BLaER1 treated with 17β-estradiol and CSF1 and Interleukin-3, amounts not matched to agents 10 nM and 100 nM (cell line): ENCODE data around the gene GLIS2.
A peak's percentile ranks its signal among the peaks of the same experiment; 100 is the strongest.

Experiments
- H3K27ac ChIP-seq, 11 experiments: shearing (Covaris generic); formaldehyde crosslinking; 2 replicates each; pipeline ENCODE4 v1.8.1; 2022
- H3K27me3 ChIP-seq, 11 experiments: shearing (Covaris generic); formaldehyde crosslinking; 2 replicates each; pipeline ENCODE4 v1.8.1; 2022
- H3K36me3 ChIP-seq, 11 experiments: shearing (Covaris generic); formaldehyde crosslinking; 2 replicates each; pipeline ENCODE4 v1.8.1; 2022
- H3K4me1 ChIP-seq, 10 experiments: shearing (Covaris generic); formaldehyde crosslinking; 2 replicates each; pipeline ENCODE4 v1.8.1; 2022
- H3K4me2 ChIP-seq, 11 experiments: shearing (Covaris generic); formaldehyde crosslinking; 2 replicates each; pipeline ENCODE4 v1.8.1; 2022
- H3K4me3 ChIP-seq, 10 experiments: shearing (Covaris generic); formaldehyde crosslinking; 2 replicates each; pipeline ENCODE4 v1.8.1; 2022
- H3K9ac ChIP-seq, 11 experiments: shearing (Covaris generic); formaldehyde crosslinking; 2 replicates each; pipeline ENCODE4 v1.8.1; 2022
- H3K9me3 ChIP-seq, 11 experiments: shearing (Covaris generic); formaldehyde crosslinking; replicated peaks in 1 of 11; 2 replicates each; pipeline ENCODE4 v1.8.1; 2022
- H4K20me1 ChIP-seq, 11 experiments: shearing (Covaris generic); formaldehyde crosslinking; 2 replicates each; pipeline ENCODE4 v1.8.1; 2022
- Cebpa-rat ChIP-seq, 11 experiments: shearing (Covaris generic); IDR thresholded peaks; 2 replicates each; pipeline ENCODE4 v1.8.1; 2022

Gene GLIS2

DNA sequence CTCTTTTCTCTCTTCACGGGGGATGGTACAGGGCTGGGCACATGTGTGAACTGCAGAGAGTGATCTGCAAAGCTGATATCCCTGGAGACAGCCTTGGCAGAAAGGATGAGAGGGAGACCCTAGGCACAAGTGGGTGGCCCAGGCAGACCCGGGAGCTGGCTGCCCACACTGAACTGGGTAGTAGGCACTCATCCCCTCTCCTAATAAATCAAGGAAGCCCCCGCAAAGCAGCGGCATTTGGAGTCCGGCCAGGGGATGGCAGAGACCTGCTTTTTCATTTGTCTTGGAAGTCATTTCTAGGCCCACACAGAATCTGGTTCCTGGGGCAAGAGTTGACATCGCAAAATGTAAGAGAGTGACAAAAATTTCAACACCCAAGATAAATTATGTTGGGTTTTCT lies 40.0 kb upstream of the GLIS2 start:
- Histone ChIP-seq H3K9me3 (peaks cover 0 to 5% (median 3%) of the 10 kb centered on the region in 11 experiments; a peak in 12 of 22 replicates), H3K9ac (peak overlapping the region in 3 of 11 experiments; percentile 18 to 33 (median 22); a peak in 1 of 22 replicates), H3K4me1 (peaks cover 11 to 34% (median 29%) of the 10 kb centered on the region in 10 experiments), H3K27me3 (no peaks in the 10 kb centered on the region), H3K4me3 (no peak overlapping the region), H4K20me1 (no peaks in the 10 kb centered on the region), H3K36me3 (peaks cover 0 to 5% (median 2%) of the 10 kb centered on the region in 11 experiments; a peak in 8 of 22 replicates), H3K4me2 (peak overlapping the region in 5 of 11 experiments; percentile 18 to 98 (median 87); a peak in 7 of 22 replicates), H3K27ac (no peak overlapping the region)
- TF ChIP-seq Cebpa-rat (IDR thresholded peaks at IDR 0.05), result no peak

DNA sequence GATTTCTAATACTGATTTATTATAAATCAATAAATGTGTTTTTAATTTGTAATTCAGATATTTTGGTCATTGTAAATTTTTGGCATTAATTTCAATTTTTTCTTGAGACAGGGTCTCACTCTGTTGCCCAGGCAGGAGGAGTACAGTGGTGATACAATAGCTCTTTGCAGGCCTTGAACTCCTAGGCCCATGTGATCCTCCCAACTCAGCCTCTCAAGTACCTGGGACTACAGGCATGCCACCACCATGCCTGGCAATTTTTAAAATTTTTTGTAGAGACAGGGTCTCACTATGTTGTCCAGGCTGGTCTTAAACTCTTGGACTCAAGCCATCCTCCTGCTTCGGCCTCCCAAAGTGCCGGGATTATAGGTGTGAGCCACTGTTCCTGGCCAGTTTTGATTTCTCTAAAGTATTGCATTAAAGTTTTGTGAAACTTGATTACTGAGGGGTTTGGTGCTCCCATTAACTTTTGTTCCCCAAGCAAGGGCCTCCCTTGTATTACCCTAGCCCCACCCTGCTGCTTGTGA lies 37.8 kb upstream of the GLIS2 start:
- peaks cover 17 to 37% (median 32%) of the 10 kb centered on the region in 10 experiments for H3K4me1 ChIP-seq
- peaks cover 0 to 14% (median 4%) of the 10 kb centered on the region in 11 experiments; a peak in 8 of 22 replicates for H3K36me3 ChIP-seq
- H3K4me3 ChIP-seq, result no peak overlapping the region
- H3K9ac ChIP-seq, result no peak overlapping the region
- no peak overlapping the region for H3K4me2 ChIP-seq
- TF ChIP-seq Cebpa-rat (IDR thresholded peaks at IDR 0.05), result no peak
- peaks cover 0 to 13% (median 8%) of the 10 kb centered on the region in 11 experiments; a peak in 13 of 22 replicates for H3K9me3 ChIP-seq
- H4K20me1 ChIP-seq, result no peaks in the 10 kb centered on the region
- no peaks in the 10 kb centered on the region for H3K27me3 ChIP-seq
- no peak overlapping the region for H3K27ac ChIP-seq

DNA sequence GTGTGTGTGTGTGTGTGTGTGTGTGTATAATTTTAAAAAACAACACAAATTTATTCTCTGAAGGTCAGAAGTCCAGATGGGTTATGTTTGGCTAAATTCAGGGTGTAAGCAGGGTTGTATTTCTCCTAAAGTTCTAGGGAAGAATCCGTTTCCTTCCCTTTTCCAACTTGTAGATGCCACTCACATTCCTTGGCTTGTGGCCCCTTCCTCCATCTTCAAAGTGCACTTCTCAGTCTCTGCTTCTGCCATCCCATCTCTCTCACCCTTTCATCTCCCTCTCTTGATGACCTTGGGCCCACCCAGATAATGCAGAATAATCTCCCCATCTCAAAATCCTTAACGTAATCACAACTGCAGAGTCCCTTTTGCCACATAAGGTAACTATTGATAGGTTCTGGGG lies 35.2 kb upstream of the GLIS2 start:
- peaks cover 20 to 27% (median 24%) of the 10 kb centered on the region in 10 experiments for H3K4me1 ChIP-seq
- H3K9me3 ChIP-seq, result peaks cover 0 to 13% (median 8%) of the 10 kb centered on the region in 11 experiments; a peak in 13 of 22 replicates
- peaks cover 0 to 5% (median 0%) of the 10 kb centered on the region in 11 experiments; a peak in 1 of 22 replicates for H4K20me1 ChIP-seq
- no peak overlapping the region for H3K4me2 ChIP-seq
- H3K27ac ChIP-seq, result no peak overlapping the region
- H3K36me3 ChIP-seq, result peaks cover 0 to 18% (median 4%) of the 10 kb centered on the region in 11 experiments; a peak in 9 of 22 replicates
- no peak overlapping the region for H3K9ac ChIP-seq
- no peak overlapping the region for H3K4me3 ChIP-seq
- no peak for TF ChIP-seq Cebpa-rat (IDR thresholded peaks at IDR 0.05)
- H3K27me3 ChIP-seq, result no peaks in the 10 kb centered on the region

DNA sequence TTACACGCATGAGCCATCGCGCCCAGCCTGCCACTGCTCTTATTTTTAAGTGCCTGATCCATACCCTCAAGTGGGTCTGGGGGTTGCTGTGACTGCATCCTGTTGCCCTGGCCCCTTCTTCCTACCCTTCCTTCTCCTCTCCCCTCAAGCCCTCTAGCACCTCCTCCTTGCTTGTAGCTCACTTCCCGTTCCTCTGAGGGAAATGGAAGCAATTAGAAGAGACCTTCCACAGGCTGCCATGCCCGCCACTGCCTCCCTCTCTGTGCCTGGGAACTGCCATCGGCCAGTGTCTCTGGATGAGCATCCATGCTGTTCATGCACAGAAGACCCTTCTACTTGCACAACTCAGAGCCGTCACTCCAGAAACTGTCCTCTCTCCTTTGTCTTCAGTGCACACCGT lies 32.4 kb upstream of the GLIS2 start:
- Histone ChIP-seq H3K4me1 (peaks cover 23 to 31% (median 27%) of the 10 kb centered on the region in 10 experiments), H3K4me2 (peak overlapping the region in 10 of 11 experiments; percentile 29 to 54 (median 38); a peak in 18 of 22 replicates)

DNA sequence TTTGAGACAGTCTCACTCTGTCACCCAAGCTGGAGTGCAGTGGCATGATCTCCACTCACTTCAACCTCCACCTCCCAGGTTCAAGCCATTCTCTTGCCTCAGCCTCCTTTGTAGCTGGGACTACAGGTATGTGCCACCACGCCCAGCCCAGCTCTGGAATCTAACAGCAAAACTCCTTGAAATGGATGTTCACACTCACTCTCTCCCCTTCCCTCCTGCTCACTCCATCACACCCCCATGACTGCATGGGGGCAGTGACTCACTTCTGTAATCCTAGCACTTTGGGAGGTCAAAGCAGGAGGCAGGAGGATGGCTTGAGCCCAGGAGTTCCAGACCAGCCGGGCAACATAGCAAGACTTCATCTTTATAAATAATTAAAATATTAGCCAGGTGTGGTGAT lies 31.9 kb upstream of the GLIS2 start:
- H4K20me1 ChIP-seq, result peaks cover 0 to 14% (median 0%) of the 10 kb centered on the region in 11 experiments; a peak in 2 of 22 replicates
- H3K36me3 ChIP-seq, result peaks cover 0 to 18% (median 4%) of the 10 kb centered on the region in 11 experiments; a peak in 9 of 22 replicates
- no peaks in the 10 kb centered on the region for H3K27me3 ChIP-seq
- TF ChIP-seq Cebpa-rat (IDR thresholded peaks at IDR 0.05), result no peak
- H3K4me2 ChIP-seq, result peak overlapping the region in 9 of 11 experiments; percentile 29 to 54 (median 38); a peak in 15 of 22 replicates
- H3K4me1 ChIP-seq, result peaks cover 28 to 36% (median 32%) of the 10 kb centered on the region in 10 experiments
- no peak overlapping the region for H3K27ac ChIP-seq
- no peak overlapping the region for H3K4me3 ChIP-seq
- H3K9ac ChIP-seq, result no peak overlapping the region
- H3K9me3 ChIP-seq, result peaks cover 0 to 13% (median 8%) of the 10 kb centered on the region in 11 experiments; a peak in 13 of 22 replicates

More for the DNA sequence above, 32.4 kb upstream of the GLIS2 start:
- H3K27ac ChIP-seq, result 0 out of 22 replicates have a peak overlapping the region, but pooled peaks of 1 of the 11 experiments have one; percentile 17
- H4K20me1 ChIP-seq, result peaks cover 0 to 13% (median 0%) of the 10 kb centered on the region in 11 experiments; a peak in 2 of 22 replicates
- H3K36me3 ChIP-seq, result peaks cover 0 to 18% (median 4%) of the 10 kb centered on the region in 11 experiments; a peak in 9 of 22 replicates
- TF ChIP-seq Cebpa-rat (IDR thresholded peaks at IDR 0.05), result no peak
- H3K27me3 ChIP-seq, result no peaks in the 10 kb centered on the region
- H3K9me3 ChIP-seq, result peaks cover 0 to 13% (median 8%) of the 10 kb centered on the region in 11 experiments; a peak in 13 of 22 replicates
- no peak overlapping the region for H3K4me3 ChIP-seq
- no peak overlapping the region for H3K9ac ChIP-seq

DNA sequence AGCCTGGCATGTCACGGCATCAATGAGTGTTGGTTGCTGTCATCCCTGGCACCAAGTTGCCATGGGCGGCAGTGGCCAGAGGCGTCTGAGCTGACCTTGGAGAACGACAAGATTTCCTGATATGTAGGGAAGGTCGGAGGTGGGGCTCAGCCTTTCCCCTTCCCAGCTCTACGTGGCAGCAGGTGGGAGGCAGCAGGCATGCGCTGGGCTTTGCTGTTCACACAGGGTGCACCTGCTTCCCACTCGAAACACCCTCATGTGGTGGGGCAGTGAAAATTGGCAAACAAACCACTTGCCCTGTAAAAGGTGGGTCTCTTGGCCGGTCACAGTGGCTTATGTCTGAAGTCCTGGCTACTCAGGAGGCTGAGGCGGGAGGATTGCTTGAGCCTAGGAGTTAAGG lies 30.7 kb upstream of the GLIS2 start:
- no peaks in the 10 kb centered on the region for H3K27me3 ChIP-seq
- no peak overlapping the region for H3K4me2 ChIP-seq
- no peak for TF ChIP-seq Cebpa-rat (IDR thresholded peaks at IDR 0.05)

DNA sequence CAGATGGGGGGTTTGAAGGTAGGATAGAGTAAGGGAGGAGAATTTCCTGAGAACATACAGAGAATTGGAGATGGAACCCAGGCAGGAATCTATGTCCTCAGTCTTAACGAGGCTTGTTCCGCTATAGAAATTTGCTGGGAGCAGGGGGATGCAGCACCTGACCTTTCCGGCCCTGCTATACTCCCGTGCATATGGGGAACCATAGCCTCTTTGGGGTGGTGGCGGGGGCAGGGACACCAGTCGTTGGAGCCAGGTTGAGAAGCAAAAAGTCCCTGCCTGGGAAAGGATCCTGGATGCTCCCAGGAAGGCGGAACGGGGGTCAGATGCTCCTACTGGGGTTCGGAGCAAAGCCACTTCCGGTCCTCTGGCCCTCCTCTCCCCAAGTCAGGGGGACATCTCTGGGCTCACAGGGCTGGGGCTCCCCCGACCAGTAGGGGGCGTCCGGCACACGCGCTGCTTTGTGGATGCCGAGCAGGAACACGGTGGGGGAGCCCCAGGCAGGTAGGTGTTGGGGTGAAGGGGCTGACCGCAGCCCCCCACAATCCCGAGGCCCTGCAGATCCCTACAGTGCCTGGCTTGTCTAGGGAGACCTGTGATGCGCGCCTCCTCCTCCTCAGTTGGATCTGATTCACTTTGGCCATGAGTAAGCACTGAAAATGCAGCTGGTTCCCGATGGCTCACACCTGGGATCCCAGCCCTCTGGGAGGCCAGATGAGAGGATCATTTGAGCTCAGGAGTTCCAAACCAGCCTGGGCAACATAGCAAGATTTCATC lies 27.5 kb upstream of the GLIS2 start:
- peaks cover 41 to 63% (median 55%) of the 10 kb centered on the region in 10 experiments for H3K4me1 ChIP-seq
- peak overlapping the region; percentile 9 to 84 (median 33); a peak in 21 of 22 replicates for H3K4me2 ChIP-seq
- no peak overlapping the region for H3K4me3 ChIP-seq
- no peaks in the 10 kb centered on the region for H3K9me3 ChIP-seq
- peak overlapping the region in 3 of 11 experiments; percentile 3 to 10 (median 6); a peak in 5 of 22 replicates for H3K9ac ChIP-seq
- H3K36me3 ChIP-seq, result peaks cover 0 to 7% (median 0%) of the 10 kb centered on the region in 11 experiments; a peak in 2 of 22 replicates
- no peak for TF ChIP-seq Cebpa-rat (IDR thresholded peaks at IDR 0.05)
- no peaks in the 10 kb centered on the region for H3K27me3 ChIP-seq
- H3K27ac ChIP-seq, result peak overlapping the region in 5 of 11 experiments; percentile 8 to 76 (median 43); a peak in 4 of 22 replicates
- peaks cover 0 to 40% (median 0%) of the 10 kb centered on the region in 11 experiments; a peak in 5 of 22 replicates for H4K20me1 ChIP-seq

More for the DNA sequence above, 30.7 kb upstream of the GLIS2 start:
- Histone ChIP-seq H3K9ac (no peak overlapping the region), H3K27ac (no peak overlapping the region), H3K4me3 (no peak overlapping the region), H3K4me1 (peaks cover 39 to 48% (median 44%) of the 10 kb centered on the region in 10 experiments), H4K20me1 (peaks cover 0 to 19% (median 0%) of the 10 kb centered on the region in 11 experiments; a peak in 4 of 22 replicates), H3K36me3 (peaks cover 0 to 18% (median 4%) of the 10 kb centered on the region in 11 experiments; a peak in 9 of 22 replicates), H3K9me3 (peaks cover 0 to 13% (median 8%) of the 10 kb centered on the region in 11 experiments; a peak in 13 of 22 replicates)

DNA sequence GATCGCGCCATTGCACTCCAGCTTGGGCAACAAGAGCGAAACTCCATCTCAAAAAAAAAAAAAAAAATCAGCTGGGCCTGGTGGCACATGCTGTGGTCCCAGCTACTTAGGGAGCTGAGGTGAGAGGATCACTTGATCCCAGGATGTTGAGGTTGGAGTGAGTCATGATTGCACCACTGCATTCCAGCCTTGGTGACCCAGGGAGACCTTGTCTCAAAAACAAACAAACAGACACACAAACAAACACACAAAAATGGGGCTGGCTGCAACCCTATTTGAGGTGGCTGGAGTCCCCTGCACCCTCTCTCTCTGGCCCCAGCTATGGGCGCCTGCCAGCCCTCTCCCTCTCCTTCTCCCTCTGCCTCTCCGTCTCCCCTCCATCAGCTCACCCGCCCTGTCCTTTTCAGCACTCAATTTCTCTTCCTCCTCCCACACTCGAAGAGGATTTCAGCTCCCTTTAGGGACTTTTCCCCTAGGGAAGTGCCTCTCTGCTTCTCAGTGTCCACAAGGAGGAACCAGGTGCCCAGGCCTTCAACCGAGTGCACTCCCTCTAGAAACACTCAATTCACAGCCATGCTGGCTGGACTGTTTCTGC lies 25.5 kb upstream of the GLIS2 start:
- Histone ChIP-seq H3K4me2 (peak overlapping the region; percentile 40 to 85 (median 64)), H3K4me3 (no peak overlapping the region), H3K36me3 (peaks cover 0 to 1% (median 0%) of the 10 kb centered on the region in 11 experiments; a peak in 1 of 22 replicates), H3K27ac (peak overlapping the region in 10 of 11 experiments; percentile 30 to 76 (median 58); a peak in 20 of 22 replicates), H3K9ac (peak overlapping the region in 10 of 11 experiments; percentile 3 to 62 (median 54); a peak in 16 of 22 replicates), H4K20me1 (peaks cover 0 to 60% (median 10%) of the 10 kb centered on the region in 11 experiments; a peak in 10 of 22 replicates), H3K9me3 (no peaks in the 10 kb centered on the region), H3K27me3 (no peaks in the 10 kb centered on the region), H3K4me1 (peaks cover 31 to 76% (median 68%) of the 10 kb centered on the region in 10 experiments)
- TF ChIP-seq Cebpa-rat (IDR thresholded peaks at IDR 0.05), result peak in 6 of 11 experiments; percentile 13 to 50 (median 46); a peak in 4 of 22 replicates
